Measurements from ENCODE around the gene RPTOR.

Gene RPTOR

DNA sequence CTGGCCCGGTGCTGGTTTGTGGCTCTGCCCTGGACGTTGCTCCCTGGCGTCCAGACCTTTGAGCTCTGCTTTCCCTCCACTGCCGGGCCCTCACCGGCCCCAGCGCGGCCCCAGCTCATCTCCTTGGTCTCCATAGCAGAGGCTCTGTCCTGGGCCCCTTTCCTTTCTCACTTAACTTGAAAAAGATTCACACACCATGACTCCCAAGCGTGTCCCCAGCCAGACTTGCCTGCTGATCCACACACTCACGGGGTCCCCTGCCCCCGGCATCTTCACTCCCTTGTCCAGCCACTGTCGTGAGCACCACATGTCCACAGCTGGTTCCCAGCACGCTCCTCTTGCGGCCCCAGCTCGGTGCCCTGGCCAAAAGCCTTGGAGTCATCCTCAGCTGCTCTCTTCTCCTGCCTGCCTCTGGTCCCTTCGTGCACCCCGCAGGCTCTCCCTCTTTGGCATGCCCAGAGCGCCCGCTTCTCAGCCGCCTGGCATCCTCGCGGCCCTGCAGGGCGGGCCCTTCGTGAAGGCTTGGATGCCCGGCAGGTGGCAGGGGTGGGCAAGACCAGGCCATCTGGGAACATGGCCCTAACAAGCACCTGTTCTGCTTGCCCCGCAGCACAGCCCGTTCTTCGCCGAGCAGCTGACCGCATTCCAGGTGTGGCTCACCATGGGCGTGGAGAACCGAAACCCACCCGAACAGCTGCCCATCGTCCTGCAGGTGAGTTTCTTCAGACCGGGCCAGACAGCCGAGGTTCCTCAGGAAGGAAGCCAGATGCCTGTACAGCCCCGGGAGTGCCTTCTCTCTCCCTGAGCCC lies 301.4 kb downstream of the RPTOR start:
- TF ChIP-seq, protein P1, sequence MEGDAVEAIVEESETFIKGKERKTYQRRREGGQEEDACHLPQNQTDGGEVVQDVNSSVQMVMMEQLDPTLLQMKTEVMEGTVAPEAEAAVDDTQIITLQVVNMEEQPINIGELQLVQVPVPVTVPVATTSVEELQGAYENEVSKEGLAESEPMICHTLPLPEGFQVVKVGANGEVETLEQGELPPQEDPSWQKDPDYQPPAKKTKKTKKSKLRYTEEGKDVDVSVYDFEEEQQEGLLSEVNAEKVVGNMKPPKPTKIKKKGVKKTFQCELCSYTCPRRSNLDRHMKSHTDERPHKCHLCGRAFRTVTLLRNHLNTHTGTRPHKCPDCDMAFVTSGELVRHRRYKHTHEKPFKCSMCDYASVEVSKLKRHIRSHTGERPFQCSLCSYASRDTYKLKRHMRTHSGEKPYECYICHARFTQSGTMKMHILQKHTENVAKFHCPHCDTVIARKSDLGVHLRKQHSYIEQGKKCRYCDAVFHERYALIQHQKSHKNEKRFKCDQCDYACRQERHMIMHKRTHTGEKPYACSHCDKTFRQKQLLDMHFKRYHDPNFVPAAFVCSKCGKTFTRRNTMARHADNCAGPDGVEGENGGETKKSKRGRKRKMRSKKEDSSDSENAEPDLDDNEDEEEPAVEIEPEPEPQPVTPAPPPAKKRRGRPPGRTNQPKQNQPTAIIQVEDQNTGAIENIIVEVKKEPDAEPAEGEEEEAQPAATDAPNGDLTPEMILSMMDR (IDR thresholded peaks at IDR 0.05), result no peak
- H3K27ac ChIP-seq, result no peak overlapping the region
- DNase-seq (ENCODE audit: low spot score), result no peak

DNA sequence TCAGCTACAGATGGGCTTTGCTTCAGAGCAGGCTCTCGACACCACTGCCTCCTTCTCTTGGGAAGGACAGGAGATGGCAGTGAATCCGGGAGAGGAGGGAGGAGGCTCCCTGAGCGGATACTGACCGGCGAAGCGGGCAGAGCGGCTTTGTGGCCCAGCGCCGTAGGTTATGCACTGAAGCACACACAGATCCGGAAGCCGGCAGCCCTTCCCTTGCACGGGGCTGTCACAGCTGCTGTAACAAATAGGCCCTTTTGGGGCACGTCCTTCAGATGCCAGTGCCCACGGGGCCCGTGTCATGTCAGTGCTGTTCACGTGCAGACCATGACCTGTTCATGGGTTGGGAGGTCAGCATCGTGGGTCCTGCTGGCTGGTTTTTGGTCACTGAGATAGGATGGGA lies 302.3 kb downstream of the RPTOR start:
- no peak for DNase-seq (ENCODE audit: low spot score)
- no peak overlapping the region for H3K4me3 ChIP-seq
- TF ChIP-seq, protein P1 (IDR thresholded peaks at IDR 0.05), result no peak
- no peak overlapping the region for H3K27ac ChIP-seq

More for the DNA sequence above, 301.4 kb downstream of the RPTOR start:
- H3K4me3 ChIP-seq, result no peak overlapping the region

DNA sequence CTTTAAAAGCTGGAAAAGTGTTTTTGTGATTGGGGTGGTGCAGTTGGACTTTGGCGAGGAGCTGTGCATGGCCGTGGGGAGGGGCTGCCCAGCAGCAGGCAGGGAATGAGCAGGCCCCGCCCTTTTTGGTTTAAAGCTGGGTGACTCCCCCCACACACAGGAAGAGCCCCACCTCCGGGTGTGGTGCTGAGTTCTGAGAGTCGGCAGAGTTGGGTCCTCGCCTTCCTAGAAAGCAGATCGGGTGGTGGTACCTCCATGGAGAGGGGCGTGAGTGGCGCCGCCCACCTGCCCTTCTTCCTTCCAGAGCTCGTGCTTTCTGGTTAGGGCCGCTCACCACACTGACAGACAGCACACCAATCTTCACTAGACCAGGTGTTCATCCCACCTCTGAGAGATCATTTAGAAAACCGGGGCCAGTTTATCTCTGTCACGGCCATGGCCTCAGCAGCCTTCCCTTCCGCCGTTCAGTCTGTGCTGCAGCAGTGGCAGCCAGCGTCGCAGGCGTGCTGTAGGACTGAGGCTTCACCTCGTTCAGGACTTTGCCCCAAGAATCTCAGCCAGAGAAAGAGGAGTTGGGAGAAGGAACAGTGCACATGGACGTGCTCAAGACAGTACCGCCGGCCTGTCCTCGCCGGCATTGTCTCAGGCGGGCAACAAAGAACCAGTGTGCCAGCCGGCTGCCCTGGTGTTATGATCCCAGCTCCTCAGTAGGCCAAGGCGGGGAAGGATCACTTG lies 303.0 kb downstream of the RPTOR start:
- no peak for DNase-seq (ENCODE audit: low spot score)
- TF ChIP-seq, protein P1 (IDR thresholded peaks at IDR 0.05), result no peak

DNA sequence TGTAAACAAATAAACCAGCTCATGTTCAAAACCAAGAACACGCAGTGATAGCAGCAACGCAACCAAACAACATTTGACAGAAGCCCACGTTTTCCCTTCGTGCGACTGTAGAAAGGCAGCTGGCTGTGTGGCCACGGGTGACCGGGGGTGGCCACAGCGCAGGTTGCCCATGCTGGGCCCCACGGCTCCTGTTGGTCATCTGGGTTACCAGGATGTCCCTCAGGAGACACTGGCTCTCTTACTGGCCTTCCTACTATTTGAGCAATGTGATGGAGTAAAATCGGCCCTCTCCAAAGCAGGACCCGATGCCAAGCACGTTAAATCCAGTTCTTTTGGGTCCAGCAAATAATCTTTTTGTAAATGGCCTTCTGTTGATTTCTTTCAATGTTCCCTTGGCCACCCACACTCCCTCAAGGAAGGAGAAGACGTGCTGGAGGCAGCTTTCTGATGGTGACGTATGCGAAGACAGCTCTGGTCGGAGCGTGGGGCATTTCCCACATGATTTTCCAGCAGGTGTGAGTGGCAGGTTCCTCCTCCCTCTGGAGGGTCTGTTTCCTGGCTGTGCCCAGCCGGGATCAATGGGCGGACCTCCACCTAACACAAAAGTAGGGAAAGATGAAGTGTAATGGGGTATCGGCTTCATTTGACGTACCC lies 303.9 kb downstream of the RPTOR start:
- no peak for DNase-seq (ENCODE audit: low spot score)
- TF ChIP-seq, protein P1 (IDR thresholded peaks at IDR 0.05), result no peak
- H3K27ac ChIP-seq, result no peak overlapping the region

More for the DNA sequence above, 303.0 kb downstream of the RPTOR start:
- Histone ChIP-seq H3K4me3 (no peak overlapping the region), H3K27ac (no peak overlapping the region)

DNA sequence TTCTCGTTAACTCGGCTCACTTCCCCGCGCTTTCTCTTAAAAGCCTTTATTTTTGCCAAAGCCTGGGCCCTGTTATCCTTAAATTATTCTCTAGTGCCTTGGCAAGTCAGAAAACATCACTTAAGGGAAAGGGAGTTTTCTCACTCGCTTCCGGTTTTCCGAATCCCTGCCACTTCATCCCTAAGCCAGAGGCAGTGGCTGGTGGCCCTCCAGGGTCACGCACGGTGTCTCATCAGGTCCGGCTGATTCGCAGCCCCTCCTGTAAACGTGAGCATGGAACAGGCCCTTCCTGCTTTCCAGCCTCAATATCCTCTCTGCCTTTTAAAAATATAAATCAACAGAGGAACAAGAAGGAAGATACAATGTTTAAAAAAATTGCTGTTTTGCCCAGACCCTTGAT lies 304.5 kb downstream of the RPTOR start:
- Histone ChIP-seq H3K4me3 (no peak overlapping the region), H3K27ac (no peak overlapping the region)
- DNase-seq (ENCODE audit: low spot score), result no peak
- TF ChIP-seq, protein P1 (IDR thresholded peaks at IDR 0.05), result no peak

More for the DNA sequence above, 303.9 kb downstream of the RPTOR start:
- H3K4me3 ChIP-seq, result no peak overlapping the region

DNA sequence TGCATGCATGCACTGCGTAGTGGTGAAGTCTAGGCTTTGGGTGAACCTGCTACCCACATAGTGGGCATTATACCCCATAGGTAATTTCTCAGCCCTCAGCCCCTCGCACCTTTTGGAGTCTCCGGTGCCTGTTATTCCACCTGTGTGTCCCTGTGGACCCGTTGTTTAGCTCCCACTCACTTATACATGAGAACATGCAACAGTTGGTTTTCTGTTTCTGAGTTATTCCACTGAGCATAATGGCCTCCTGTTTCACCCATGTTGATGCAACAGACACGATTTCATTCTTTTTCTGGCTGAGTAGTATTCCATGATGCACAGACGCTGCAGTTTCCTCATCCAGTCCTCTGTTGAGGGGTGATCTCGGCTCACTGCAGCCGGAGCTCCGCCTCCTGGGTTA lies 305.5 kb downstream of the RPTOR start:
- no peak overlapping the region for H3K4me3 ChIP-seq
- no peak for DNase-seq (ENCODE audit: low spot score)
- no peak overlapping the region for H3K27ac ChIP-seq
- TF ChIP-seq, protein P1 (IDR thresholded peaks at IDR 0.05), result no peak

All from coronary artery (tissue), 2 donors.